ENCODE data around the gene COPS6. TPM values are rescaled to one million over a fixed set of nuclear protein-coding genes. Genes with fewer than 3 reads are reported as not detected.

COPS6 gene
- total and polyA plus RNA-seq, 2 of the 4 experiments (the other 2 are of a cell fraction), result 185 to 325 TPM

- Histone ChIP-seq H3K4me2 (ENCODE audit: low read depth, low read length) (peak overlapping the region; percentile 89), H2AK5ac (ENCODE audit: low read depth, low read length) (peak overlapping the region; percentile 84; the same call in 1 of the 2 replicates), H3K36me3 (ENCODE audit: control insufficient read depth, insufficient read depth, low read length) (peaks cover 28% of the 10 kb centered on the region), H3K4ac (ENCODE audit: low read depth, low read length) (peak overlapping the region; percentile 98), H4K5ac (ENCODE audit: low read depth, low read length) (peak overlapping the region; percentile 56), H2AK9ac (replicated peaks; ENCODE audit: low read depth, low read length, poor library complexity) (peak overlapping the region; percentile 99), H3K4me3 (ENCODE audit: insufficient read depth, low read depth, low read length) (peak overlapping the region; percentile 73), H2BK20ac (ENCODE audit: low read depth, low read length) (no peak overlapping the region), H3K56ac (ENCODE audit: extremely low read depth, insufficient read depth, low read length) (peak overlapping the region; percentile 83), H4K20me1 (ENCODE audit: insufficient read depth, low read length) (peaks cover 21% of the 10 kb centered on the region), H4K8ac (ENCODE audit: low read depth in 2 of 2, low read length in 2 of 2) (peak overlapping the region; percentile 36 to 96), H3K9ac (ENCODE audit: low read depth, low read length) (peak overlapping the region; percentile 87), H3K79me1 (ENCODE audit: low read depth in 1 of 2, low read length in 2 of 2) (peaks cover 11 to 39% of the 10 kb centered on the region in 2 experiments), H2AFZ (replicated peaks; ENCODE audit: low read length, poor library complexity) (peak overlapping the region; percentile 97), H3K9me3 (ENCODE audit: control insufficient read depth, insufficient read depth, low read length) (peaks cover 2% of the 10 kb centered on the region; the same call in 1 of the 2 replicates), H4K91ac (ENCODE audit: insufficient read depth, low read depth, low read length) (peak overlapping the region; percentile 93), H3K27ac (ENCODE audit: insufficient read depth, low read length) (peak overlapping the region; percentile 87), H3K14ac (replicated peaks; ENCODE audit: low read depth, low read length) (peak overlapping the region; percentile 91), H3K9me1 (ENCODE audit: insufficient read depth, low read length) (peaks cover 9% of the 10 kb centered on the region), H2BK5ac (ENCODE audit: low read depth, low read length, poor library complexity, severe bottlenecking) (peak overlapping the region; percentile 78), H2BK15ac (ENCODE audit: low read depth, low read length) (no peak overlapping the region; the same call in 2 of the 3 replicates), H3K18ac (ENCODE audit: low read depth, low read length) (no peak overlapping the region; the same call in 1 of the 2 replicates), H3K27me3 (ENCODE audit: control insufficient read depth, insufficient read depth, low read length) (no peaks in the 10 kb centered on the region), H3K23ac (ENCODE audit: low read depth, low read length) (peak overlapping the region; percentile 73), H2BK120ac (ENCODE audit: low read depth, low read length) (peak overlapping the region; percentile 66; the same call in 1 of the 2 replicates), H3K4me1 (ENCODE audit: control insufficient read depth, insufficient read depth, low read length) (peaks cover 8% of the 10 kb centered on the region)
- WGBS, 2 experiments (ENCODE audit: extremely low coverage in 2 of 2, insufficient read length in 1 of 2), result 1% methylated on average over 16 of the region's 34 CpGs; no CpG with 5 or more reads in 1 of the 2 experiments
- DNase-seq, result peak; percentile 56
- CTCF ChIA-PET, result no interaction called here
- POLR2A ChIA-PET (ENCODE audit: unreplicated experiment), result interaction anchor here (0.6 kb wide), 1 partner anchor 66 kb away, joined by 19 read pairs; the partner anchor contains the start of gene ZKSCAN1
- TSS peak; percentile 55 for BruUV-seq (replicated peaks)
- peak; percentile 38 for ATAC-seq (ENCODE audit: low read depth)
- intact Hi-C loops (cut with micrococcal nuclease), result loop anchor here (1.0 kb wide), 1 partner anchor 87 kb away; no protein-coding TSS in a partner anchor
- dilution Hi-C loops (cut with HindIII; ENCODE audit: low sequenced_read_pairs, unreplicated experiment), result no loop called here
- in situ Hi-C loops (cut with MboI; ENCODE audit: low sequenced_read_pairs), result no loop called here
- TF ChIP-seq NFE2L2 (IDR thresholded peaks at IDR 0.05; ENCODE audit: low read depth, low read length) (no peak), MAZ (IDR thresholded peaks at IDR 0.05; ENCODE audit: borderline replicate concordance, low read depth, low read length) (no peak), POLR2A (IDR thresholded peaks at IDR 0.05; ENCODE audit: low read depth, low read length) (no peak), CEBPB (IDR thresholded peaks at IDR 0.05; ENCODE audit: low read depth, low read length) (no peak), BHLHE40 (IDR thresholded peaks at IDR 0.05; ENCODE audit: low read depth, low read length) (0 out of 2 replicates have a peak, but pooled peaks have one; percentile 10), ELK1 (IDR thresholded peaks at IDR 0.05; ENCODE audit: borderline replicate concordance, low read depth, low read length) (no peak), RFX5 (IDR thresholded peaks at IDR 0.05; ENCODE audit: low read depth, low read length) (no peak), CTCF (conservative IDR thresholded peaks at IDR 0.05; ENCODE audit: low read depth, low read length) (no peak)
Measured at GRCh38 chr7:100080907-100081534, 7.7 kb upstream of the COPS6 start.
